ENCODE data around the gene ACAA1. TPM values are rescaled to one million over a fixed set of nuclear protein-coding genes. Genes with fewer than 3 reads are reported as not detected.
A peak's percentile ranks its signal among the peaks of the same experiment; 100 is the strongest.
"Not testable (repeated sequence)": the region's sequence is repeated elsewhere in the genome, so short reads cannot be mapped to it uniquely, and the experiment has no call there.

Gene ACAA1
- total RNA-seq, 1 experiment from 2014 or later: 15.7 TPM

- no peak overlapping the region for H3K4me3 ChIP-seq (ENCODE audit: insufficient read depth, low read depth, low read length)
- H3K27me3 ChIP-seq (ENCODE audit: control insufficient read depth, insufficient read depth, low read length): no peaks in the 10 kb centered on the region
- H3K36me3 ChIP-seq (replicated peaks; ENCODE audit: control insufficient read depth, insufficient read depth, low read length): no peaks in the 10 kb centered on the region
- no peak for DNase-seq
These were observed 10.5 kb upstream of the ACAA1 start for GRCh38 chr3:38147421-38147820.

GRCh38 chr3:38146504-38146903 lies 9.6 kb upstream of the ACAA1 start:
- peaks cover 3% of the 10 kb centered on the region for H3K36me3 ChIP-seq (replicated peaks; ENCODE audit: control insufficient read depth, insufficient read depth, low read length)
- H3K4me3 ChIP-seq (ENCODE audit: insufficient read depth, low read depth, low read length): no peak overlapping the region
- no peak for DNase-seq
- H3K27me3 ChIP-seq (ENCODE audit: control insufficient read depth, insufficient read depth, low read length): no peaks in the 10 kb centered on the region

GRCh38 chr3:38143511-38143910 lies 6.6 kb upstream of the ACAA1 start:
- H3K27me3 ChIP-seq (ENCODE audit: control insufficient read depth, insufficient read depth, low read length): peaks cover 4% of the 10 kb centered on the region; the same call in 1 of the 2 replicates
- peaks cover 10% of the 10 kb centered on the region for H3K36me3 ChIP-seq (replicated peaks; ENCODE audit: control insufficient read depth, insufficient read depth, low read length)
- no peak for DNase-seq
- no peak overlapping the region for H3K4me3 ChIP-seq (ENCODE audit: insufficient read depth, low read depth, low read length)

- Histone ChIP-seq H3K4me3 (ENCODE audit: insufficient read depth, low read depth, low read length) (no peak overlapping the region), H3K36me3 (replicated peaks; ENCODE audit: control insufficient read depth, insufficient read depth, low read length) (peaks cover 10% of the 10 kb centered on the region), H3K27me3 (ENCODE audit: control insufficient read depth, insufficient read depth, low read length) (peaks cover 4% of the 10 kb centered on the region; the same call in 1 of the 2 replicates)
- no peak for DNase-seq
These were observed 6.0 kb upstream of the ACAA1 start for GRCh38 chr3:38142959-38143358.

GRCh38 chr3:38141952-38142273 lies 5.0 kb upstream of the ACAA1 start:
- Histone ChIP-seq H3K36me3 (replicated peaks; ENCODE audit: control insufficient read depth, insufficient read depth, low read length) (peaks cover 10% of the 10 kb centered on the region), H3K4me3 (ENCODE audit: insufficient read depth, low read depth, low read length) (no peak overlapping the region), H3K27me3 (ENCODE audit: control insufficient read depth, insufficient read depth, low read length) (peaks cover 5% of the 10 kb centered on the region; the same call in 1 of the 2 replicates)
- DNase-seq: no peak

GRCh38 chr3:38141173-38141951 lies 4.4 kb upstream of the ACAA1 start:
- Histone ChIP-seq H3K36me3 (replicated peaks; ENCODE audit: control insufficient read depth, insufficient read depth, low read length) (peaks cover 10% of the 10 kb centered on the region), H3K27me3 (ENCODE audit: control insufficient read depth, insufficient read depth, low read length) (peaks cover 5% of the 10 kb centered on the region; the same call in 1 of the 2 replicates), H3K4me3 (ENCODE audit: insufficient read depth, low read depth, low read length) (no peak overlapping the region)
- DNase-seq: no peak

GRCh38 chr3:38140326-38141172 lies 3.6 kb upstream of the ACAA1 start:
- Histone ChIP-seq H3K36me3 (replicated peaks; ENCODE audit: control insufficient read depth, insufficient read depth, low read length) (peaks cover 10% of the 10 kb centered on the region), H3K4me3 (ENCODE audit: insufficient read depth, low read depth, low read length) (no peak overlapping the region), H3K27me3 (ENCODE audit: control insufficient read depth, insufficient read depth, low read length) (peaks cover 5% of the 10 kb centered on the region; the same call in 1 of the 2 replicates)
- DNase-seq: no peak

- Histone ChIP-seq H3K4me3 (ENCODE audit: insufficient read depth, low read depth, low read length) (no peak overlapping the region), H3K27me3 (ENCODE audit: control insufficient read depth, insufficient read depth, low read length) (peaks cover 5% of the 10 kb centered on the region; the same call in 1 of the 2 replicates), H3K36me3 (replicated peaks; ENCODE audit: control insufficient read depth, insufficient read depth, low read length) (peaks cover 10% of the 10 kb centered on the region)
- DNase-seq: no peak
These were observed 2.7 kb upstream of the ACAA1 start for GRCh38 chr3:38139652-38140051.

- Histone ChIP-seq H3K27me3 (ENCODE audit: control insufficient read depth, insufficient read depth, low read length) (peaks cover 5% of the 10 kb centered on the region; the same call in 1 of the 2 replicates), H3K4me3 (ENCODE audit: insufficient read depth, low read depth, low read length) (peak overlapping the region; percentile 83), H3K36me3 (replicated peaks; ENCODE audit: control insufficient read depth, insufficient read depth, low read length) (peaks cover 13% of the 10 kb centered on the region)
- DNase-seq: no peak
These were observed 2.3 kb upstream of the ACAA1 start for GRCh38 chr3:38139191-38139590.

GRCh38 chr3:38138349-38139190 lies 1.6 kb upstream of the ACAA1 start, which contains the start of gene MYD88:
MYD88 (plus strand) TSS chr3:38138661; CDS start chr3:38138701, 40 bp downstream.
- peak within 1 kb of the TSS; percentile 83 for H3K4me3 ChIP-seq (ENCODE audit: insufficient read depth, low read depth, low read length)
- peaks cover 19% of the 10 kb centered on the region for H3K36me3 ChIP-seq (replicated peaks; ENCODE audit: control insufficient read depth, insufficient read depth, low read length)
- DNase-seq: peak; percentile 83
- peaks cover 5% of the 10 kb centered on the region; the same call in 1 of the 2 replicates for H3K27me3 ChIP-seq (ENCODE audit: control insufficient read depth, insufficient read depth, low read length)

- H3K36me3 ChIP-seq (replicated peaks; ENCODE audit: control insufficient read depth, insufficient read depth, low read length): peaks cover 20% of the 10 kb centered on the region
- H3K4me3 ChIP-seq (ENCODE audit: insufficient read depth, low read depth, low read length): peak overlapping the region; percentile 83
- peaks cover 5% of the 10 kb centered on the region; the same call in 1 of the 2 replicates for H3K27me3 ChIP-seq (ENCODE audit: control insufficient read depth, insufficient read depth, low read length)
- DNase-seq: peak; percentile 54
These were observed 855 bp upstream of the ACAA1 start for GRCh38 chr3:38137615-38138348.

- Histone ChIP-seq H3K36me3 (replicated peaks; ENCODE audit: control insufficient read depth, insufficient read depth, low read length) (peaks cover 16% of the 10 kb centered on the region), H3K4me3 (ENCODE audit: insufficient read depth, low read depth, low read length) (peak overlapping the region; percentile 85), H3K27me3 (ENCODE audit: control insufficient read depth, insufficient read depth, low read length) (peaks cover 5% of the 10 kb centered on the region; the same call in 1 of the 2 replicates)
- peak; percentile 57 for DNase-seq
These were observed 542 bp downstream of the ACAA1 start for GRCh38 chr3:38136393-38136776.

- H3K4me3 ChIP-seq (ENCODE audit: insufficient read depth, low read depth, low read length): peak overlapping the region; percentile 85
- peaks cover 17% of the 10 kb centered on the region for H3K36me3 ChIP-seq (replicated peaks; ENCODE audit: control insufficient read depth, insufficient read depth, low read length)
- not testable (repeated sequence) for DNase-seq; H3K27me3 ChIP-seq (ENCODE audit: control insufficient read depth, insufficient read depth, low read length)
These were observed 1.2 kb downstream of the ACAA1 start for GRCh38 chr3:38135621-38136277.
